Endothelial cell of umbilical vein (primary cell): ENCODE data around the gene TOP3B.

Source experiments
- EZH2 ChIP-seq: IDR thresholded peaks from 2 replicates; pipeline ENCODE4 v1.6.1; 2012; ENCODE audit warnings: borderline replicate concordance, low read depth, mild to moderate bottlenecking, moderate library complexity, low read length, inconsistent platforms; ENCODE audit not compliant: severe bottlenecking
- FOS ChIP-seq: IDR thresholded peaks from 2 replicates; pipeline ENCODE4 v1.6.1; 2011; ENCODE audit warnings: mild to moderate bottlenecking, low read length, moderate library complexity, borderline replicate concordance; ENCODE audit not compliant: insufficient read depth
- JUN ChIP-seq: IDR thresholded peaks from 2 replicates; pipeline ENCODE4 v1.6.1; 2011; ENCODE audit warnings: borderline replicate concordance, low read depth; ENCODE audit not compliant: insufficient read length, insufficient read depth
- POLR2A ChIP-seq: IDR thresholded peaks from 2 replicates; pipeline ENCODE4 v1.6.1; 2012; ENCODE audit warnings: low read depth, mild to moderate bottlenecking, control low read depth, low read length
- POLR2AphosphoS5 ChIP-seq: IDR thresholded peaks from 2 replicates; pipeline ENCODE4 v1.6.1; 2012; ENCODE audit warnings: low read depth, mild to moderate bottlenecking, control low read depth, low read length, moderate library complexity; ENCODE audit not compliant: insufficient read depth
- TF ChIP-seq, protein P1 (sequence below), 2 donors: IDR thresholded peaks; 1 replicate in 1 of 2; 2 replicates in 1 of 2; pipeline ENCODE4 v1.5.1; 2011; ENCODE audit warnings: low read length in 2 of 2, mild to moderate bottlenecking in 2 of 2, moderate library complexity in 2 of 2, control low read depth in 1 of 2, inconsistent platforms in 1 of 2, low read depth in 1 of 2; ENCODE audit not compliant: insufficient read depth in 1 of 2; ENCODE audit errors: extremely low read depth in 1 of 2

DNA sequence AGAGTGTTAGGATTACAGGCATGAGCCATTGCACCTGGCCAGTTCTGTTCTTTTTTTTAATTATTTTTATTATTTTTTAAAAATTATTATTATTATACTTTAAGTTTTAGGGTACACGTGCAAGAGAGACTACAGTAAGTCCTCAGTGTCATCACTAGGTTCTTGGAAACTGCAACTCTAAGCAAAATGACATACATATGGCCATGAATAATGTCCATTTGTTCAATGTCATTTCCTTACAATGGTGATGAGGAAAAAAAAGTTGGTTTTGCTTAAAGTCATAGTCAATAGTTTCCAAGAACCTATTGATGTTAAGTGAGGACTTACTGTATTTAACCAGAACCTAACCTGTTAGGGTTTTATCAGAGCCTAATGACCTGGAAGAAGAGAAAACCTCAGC lies 29.4 kb upstream of the TOP3B start:
- TF ChIP-seq, protein P1, sequence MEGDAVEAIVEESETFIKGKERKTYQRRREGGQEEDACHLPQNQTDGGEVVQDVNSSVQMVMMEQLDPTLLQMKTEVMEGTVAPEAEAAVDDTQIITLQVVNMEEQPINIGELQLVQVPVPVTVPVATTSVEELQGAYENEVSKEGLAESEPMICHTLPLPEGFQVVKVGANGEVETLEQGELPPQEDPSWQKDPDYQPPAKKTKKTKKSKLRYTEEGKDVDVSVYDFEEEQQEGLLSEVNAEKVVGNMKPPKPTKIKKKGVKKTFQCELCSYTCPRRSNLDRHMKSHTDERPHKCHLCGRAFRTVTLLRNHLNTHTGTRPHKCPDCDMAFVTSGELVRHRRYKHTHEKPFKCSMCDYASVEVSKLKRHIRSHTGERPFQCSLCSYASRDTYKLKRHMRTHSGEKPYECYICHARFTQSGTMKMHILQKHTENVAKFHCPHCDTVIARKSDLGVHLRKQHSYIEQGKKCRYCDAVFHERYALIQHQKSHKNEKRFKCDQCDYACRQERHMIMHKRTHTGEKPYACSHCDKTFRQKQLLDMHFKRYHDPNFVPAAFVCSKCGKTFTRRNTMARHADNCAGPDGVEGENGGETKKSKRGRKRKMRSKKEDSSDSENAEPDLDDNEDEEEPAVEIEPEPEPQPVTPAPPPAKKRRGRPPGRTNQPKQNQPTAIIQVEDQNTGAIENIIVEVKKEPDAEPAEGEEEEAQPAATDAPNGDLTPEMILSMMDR (IDR thresholded peaks at IDR 0.05; ENCODE audit: extremely low read depth in 1 of 2, insufficient read depth in 1 of 2, low read depth in 1 of 2, low read length in 2 of 2), result no peak
- TF ChIP-seq POLR2AphosphoS5 (no peak), POLR2A (no peak), EZH2 (no peak), FOS (no peak), JUN (no peak)
